M059J (cell line): ENCODE results near the gene MSTN. TPM values are rescaled to one million over a fixed set of nuclear protein-coding genes. Genes with fewer than 3 reads are reported as not detected.
A peak's percentile ranks its signal among the peaks of the same experiment; 100 is the strongest.
"Not testable (repeated sequence)": the region's sequence is repeated elsewhere in the genome, so short reads cannot be mapped to it uniquely, and the experiment has no call there.

Experiments used
- DNase-seq: peaks from one replicate; pipeline ENCODE4 v3.0.0-alpha.2; 2012; ENCODE audit warnings: low read depth
- total RNA-seq: library from RNA; depleted of rRNA; stranded (reverse); fragments of >200 nt; shearing (Covaris generic); gene quantifications from 2 replicates; pipeline ENCODE4 v1.2.3, GENCODE V29; 2014

Gene MSTN
- total RNA-seq, 1 experiment from 2014 or later: 1.0 TPM

GRCh38 chr2:190063624-190064023 is 1.1 kb upstream of the MSTN start:
- no peak for DNase-seq

DNA sequence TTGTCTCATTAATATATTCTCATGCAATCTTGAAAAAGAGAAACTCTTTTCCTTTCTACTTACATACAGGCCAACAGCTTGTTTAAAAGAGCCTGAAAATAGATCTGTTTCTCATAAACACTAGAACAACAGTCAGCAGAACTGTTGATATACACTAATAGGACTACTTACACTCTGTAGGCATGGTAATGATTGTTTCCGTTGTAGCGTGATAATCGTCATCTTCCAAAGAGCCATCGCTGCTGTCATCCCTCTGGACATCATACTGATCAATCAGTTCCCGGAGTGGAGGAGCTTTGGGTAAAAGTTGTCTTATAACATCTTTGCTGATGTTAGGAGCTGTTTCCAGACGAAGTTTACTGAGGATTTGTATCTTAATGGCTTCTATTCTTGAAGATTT is 476 bp downstream of the MSTN start:
- DNase-seq: peak; percentile 13

DNA sequence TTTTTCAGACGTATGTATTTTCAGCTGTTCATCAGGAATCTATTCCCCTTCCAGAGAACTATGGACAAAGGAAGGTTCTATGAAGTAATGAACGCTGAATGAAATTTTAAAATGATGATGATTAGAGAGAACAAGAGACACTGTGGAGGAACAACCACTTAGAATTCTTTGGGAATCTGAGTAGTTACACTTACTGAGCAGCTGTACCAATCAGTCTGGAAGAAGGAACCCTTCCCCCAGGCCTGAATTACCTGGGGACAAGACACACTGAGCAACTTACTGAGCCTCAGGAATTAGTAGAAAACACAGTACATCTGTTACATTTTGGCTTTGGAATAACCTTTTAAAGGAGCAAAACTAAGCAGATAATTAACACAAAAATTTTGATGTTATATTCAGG is 1.9 kb downstream of the MSTN start:
- no peak for DNase-seq

DNA sequence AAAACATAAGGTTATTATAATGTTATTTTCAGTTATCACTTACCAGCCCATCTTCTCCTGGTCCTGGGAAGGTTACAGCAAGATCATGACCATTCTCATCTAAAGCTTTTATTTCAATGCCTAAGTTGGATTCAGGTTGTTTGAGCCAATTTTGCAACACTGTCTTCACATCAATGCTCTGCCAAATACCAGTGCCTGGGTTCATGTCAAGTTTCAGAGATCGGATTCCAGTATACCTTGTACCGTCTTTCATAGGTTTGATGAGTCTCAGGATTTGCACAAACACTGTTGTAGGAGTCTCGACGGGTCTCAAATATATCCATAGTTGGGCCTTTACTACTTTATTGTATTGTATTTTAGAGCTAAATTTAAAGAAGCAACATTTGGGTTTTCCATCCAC is 2.5 kb downstream of the MSTN start:
- DNase-seq: no peak

- no peak for DNase-seq
Observed at GRCh38 chr2:190053426-190053825, 9.1 kb downstream of the MSTN start.

DNA sequence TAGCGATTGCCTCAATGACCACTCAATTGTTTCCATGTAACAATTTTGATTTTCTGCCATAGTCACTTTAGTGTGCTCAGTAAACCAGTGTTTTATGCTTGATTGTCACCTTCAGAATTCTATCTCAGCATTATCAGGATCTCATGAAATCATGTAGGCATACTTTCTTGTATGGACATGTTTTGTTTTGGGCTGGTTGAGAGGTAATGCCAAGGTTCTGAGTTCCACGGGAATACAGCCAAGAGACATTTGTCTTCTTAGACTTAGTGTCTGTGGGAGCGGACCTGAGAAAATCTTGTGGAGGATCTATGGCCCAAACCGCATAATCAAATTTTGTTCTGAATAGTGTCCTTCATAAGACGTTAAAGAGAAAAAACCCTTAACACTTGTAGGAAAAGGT is 10.2 kb downstream of the MSTN start:
- DNase-seq: no peak

GRCh38 chr2:190051223-190051622 is 11.3 kb downstream of the MSTN start:
- no peak for DNase-seq

GRCh38 chr2:190050001-190050400 is 12.5 kb downstream of the MSTN start:
- peak; percentile 9 for DNase-seq

GRCh38 chr2:190044866-190045265 is 17.7 kb downstream of the MSTN start:
- DNase-seq: no peak

- DNase-seq: no peak
Observed at GRCh38 chr2:190043441-190043840, 19.1 kb downstream of the MSTN start.

DNA sequence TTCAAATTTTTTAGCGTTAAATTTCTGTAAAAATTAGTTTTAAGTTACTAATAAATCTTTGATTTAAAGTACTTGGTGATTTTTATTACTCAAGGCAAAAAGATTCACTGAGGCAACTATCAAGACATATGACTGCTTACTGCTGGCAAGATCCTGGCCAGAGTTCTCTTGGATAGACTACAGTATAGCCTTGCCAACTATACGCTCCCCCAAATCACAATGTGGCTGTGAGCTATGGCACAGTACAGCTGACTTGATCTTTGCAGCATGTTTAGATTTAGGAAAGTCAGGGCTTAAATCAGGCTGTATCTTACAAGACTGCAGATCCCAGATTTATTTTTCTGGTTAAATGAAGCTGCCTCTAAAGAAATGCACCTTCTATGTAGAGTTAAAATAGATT is 26.5 kb downstream of the MSTN start:
- DNase-seq: no peak

- peak; percentile 70 for DNase-seq
Observed at GRCh38 chr2:190034417-190034816, 28.1 kb downstream of the MSTN start.

DNA sequence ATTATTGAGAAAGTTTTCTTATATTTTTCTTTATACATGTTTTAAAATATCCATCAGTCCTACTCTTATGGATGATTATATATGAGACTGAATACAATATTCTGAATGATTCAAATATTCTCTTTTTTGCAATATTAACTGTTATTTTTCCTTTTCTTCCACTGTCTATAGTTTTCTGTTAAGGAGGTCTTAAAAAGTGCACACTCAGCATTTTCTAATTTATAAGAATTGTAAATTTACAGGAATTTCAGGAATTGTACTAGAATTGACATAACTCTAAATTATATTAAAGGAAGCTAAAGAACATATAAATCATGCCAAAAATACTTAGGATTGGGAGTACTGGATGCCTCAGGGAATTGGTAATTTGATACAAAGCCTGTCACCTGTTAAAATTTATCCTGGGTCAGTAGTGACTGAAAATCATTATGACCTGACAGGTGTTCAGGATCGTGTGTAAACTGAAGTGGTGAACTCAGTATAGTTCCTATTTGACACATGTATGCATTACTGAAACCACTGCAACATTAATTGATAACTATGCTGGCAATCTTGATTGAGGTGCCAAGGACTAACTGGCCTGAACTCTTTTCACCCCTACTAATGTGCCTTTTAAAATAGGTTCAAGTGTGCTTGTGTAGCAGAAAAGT is 30.4 kb downstream of the MSTN start:
- DNase-seq: no peak

GRCh38 chr2:190023860-190024259 is 38.7 kb downstream of the MSTN start:
- peak; percentile 46 for DNase-seq

- DNase-seq: no peak
Observed at GRCh38 chr2:190020720-190021119, 41.8 kb downstream of the MSTN start.

DNA sequence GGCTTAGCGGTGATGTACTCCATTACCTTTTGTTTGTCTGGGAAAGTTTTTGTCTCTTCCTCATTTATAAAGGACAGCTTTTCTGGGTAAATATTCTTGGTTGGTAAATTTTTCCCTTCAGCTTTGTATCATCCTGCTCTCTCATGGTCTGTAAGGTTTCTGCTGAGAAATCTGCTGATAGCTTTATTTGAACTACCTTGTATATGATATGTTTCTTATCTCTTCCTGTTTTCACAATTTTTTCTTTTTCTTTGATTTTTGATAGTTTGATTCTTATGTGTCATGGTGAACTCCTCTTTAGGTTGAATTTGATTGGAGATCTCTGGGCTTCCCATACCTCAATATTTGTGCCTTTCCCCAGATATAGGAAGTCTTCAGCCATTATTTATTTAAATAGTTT is 44.7 kb downstream of the MSTN start:
- no peak for DNase-seq

GRCh38 chr2:190015969-190016368 is 46.6 kb downstream of the MSTN start:
- not testable (repeated sequence) for DNase-seq
